Measurements from ENCODE around the gene ABR. TPM values are rescaled to one million over a fixed set of nuclear protein-coding genes. Genes with fewer than 3 reads are reported as not detected.
"Not testable (repeated sequence)": the region's sequence is repeated elsewhere in the genome, so short reads cannot be mapped to it uniquely, and the experiment has no call there.

The ABR gene
- total RNA-seq, 1 donor = 156 TPM

- TF ChIP-seq CTCF (IDR thresholded peaks at IDR 0.05; ENCODE audit: extremely low read depth, low read depth, low read length) = no peak
- H3K4me2 ChIP-seq (ENCODE audit: insufficient read depth, low read length) = no peak overlapping the region
- H3K79me2 ChIP-seq (ENCODE audit: insufficient read depth, low read length) = peaks cover 58% of the 10 kb centered on the region
Measured at GRCh38 chr17:973053-973452, 206.7 kb downstream of the ABR start.

GRCh38 chr17:971861-972260 lies 207.9 kb downstream of the ABR start:
- H3K4me1 ChIP-seq (ENCODE audit: insufficient read depth, low read length) = peaks cover 16% of the 10 kb centered on the region
- not testable (repeated sequence) for H3K4me3 ChIP-seq (ENCODE audit: insufficient read depth, low read length); H3K27ac ChIP-seq (ENCODE audit: low read depth, low read length); DNase-seq (ENCODE audit: insufficient read length, low spot score, missing footprints); H3K36me3 ChIP-seq (ENCODE audit: insufficient read depth, low read length); H3K9me3 ChIP-seq (ENCODE audit: low read depth, low read length); H2AFZ ChIP-seq (ENCODE audit: low read length); H3K27me3 ChIP-seq (ENCODE audit: insufficient read depth, low read length); H3K4me2 ChIP-seq (ENCODE audit: insufficient read depth, low read length)
- H3K79me2 ChIP-seq (ENCODE audit: insufficient read depth, low read length) = peaks cover 57% of the 10 kb centered on the region
- peaks cover 50% of the 10 kb centered on the region for H4K20me1 ChIP-seq (ENCODE audit: insufficient read depth, low read length)

More at GRCh38 chr17:973053-973452, 206.7 kb downstream of the ABR start:
- peaks cover 22% of the 10 kb centered on the region for H3K4me1 ChIP-seq (ENCODE audit: insufficient read depth, low read length)
- H3K36me3 ChIP-seq (ENCODE audit: insufficient read depth, low read length) = peaks cover 6% of the 10 kb centered on the region
- H3K9me3 ChIP-seq (ENCODE audit: low read depth, low read length) = no peaks in the 10 kb centered on the region
- DNase-seq (ENCODE audit: insufficient read length, low spot score, missing footprints) = no peak
- no peak overlapping the region for H3K4me3 ChIP-seq (ENCODE audit: insufficient read depth, low read length)
- no peak overlapping the region for H2AFZ ChIP-seq (ENCODE audit: low read length)
- H4K20me1 ChIP-seq (ENCODE audit: insufficient read depth, low read length) = peaks cover 53% of the 10 kb centered on the region
- no peak overlapping the region for H3K27ac ChIP-seq (ENCODE audit: low read depth, low read length)
- H3K27me3 ChIP-seq (ENCODE audit: insufficient read depth, low read length) = no peaks in the 10 kb centered on the region

GRCh38 chr17:970364-970763 lies 209.4 kb downstream of the ABR start:
- Histone ChIP-seq H3K4me2 (ENCODE audit: insufficient read depth, low read length) (peak overlapping the region; percentile 50), H3K79me2 (ENCODE audit: insufficient read depth, low read length) (peaks cover 62% of the 10 kb centered on the region), H2AFZ (ENCODE audit: low read length) (no peak overlapping the region), H3K27ac (ENCODE audit: low read depth, low read length) (no peak overlapping the region), H3K36me3 (ENCODE audit: insufficient read depth, low read length) (peaks cover 6% of the 10 kb centered on the region), H3K9me3 (ENCODE audit: low read depth, low read length) (no peaks in the 10 kb centered on the region), H4K20me1 (ENCODE audit: insufficient read depth, low read length) (peaks cover 46% of the 10 kb centered on the region), H3K4me1 (ENCODE audit: insufficient read depth, low read length) (peaks cover 5% of the 10 kb centered on the region), H3K27me3 (ENCODE audit: insufficient read depth, low read length) (no peaks in the 10 kb centered on the region), H3K4me3 (ENCODE audit: insufficient read depth, low read length) (no peak overlapping the region)
- TF ChIP-seq CTCF (IDR thresholded peaks at IDR 0.05; ENCODE audit: extremely low read depth, low read depth, low read length) = no peak
- no peak for DNase-seq (ENCODE audit: insufficient read length, low spot score, missing footprints)

- DNase-seq (ENCODE audit: insufficient read length, low spot score, missing footprints) = no peak
- no peaks in the 10 kb centered on the region for H3K27me3 ChIP-seq (ENCODE audit: insufficient read depth, low read length)
- H3K27ac ChIP-seq (ENCODE audit: low read depth, low read length) = no peak overlapping the region
- peak overlapping the region; percentile 50 for H3K4me2 ChIP-seq (ENCODE audit: insufficient read depth, low read length)
- H3K79me2 ChIP-seq (ENCODE audit: insufficient read depth, low read length) = peaks cover 62% of the 10 kb centered on the region
- no peaks in the 10 kb centered on the region for H3K4me1 ChIP-seq (ENCODE audit: insufficient read depth, low read length)
- H4K20me1 ChIP-seq (ENCODE audit: insufficient read depth, low read length) = peaks cover 46% of the 10 kb centered on the region
- H3K9me3 ChIP-seq (ENCODE audit: low read depth, low read length) = no peaks in the 10 kb centered on the region
- no peak overlapping the region for H2AFZ ChIP-seq (ENCODE audit: low read length)
- H3K4me3 ChIP-seq (ENCODE audit: insufficient read depth, low read length) = peak overlapping the region; percentile 20
- H3K36me3 ChIP-seq (ENCODE audit: insufficient read depth, low read length) = peaks cover 6% of the 10 kb centered on the region
- TF ChIP-seq CTCF (IDR thresholded peaks at IDR 0.05; ENCODE audit: extremely low read depth, low read depth, low read length) = no peak
Measured at GRCh38 chr17:969811-970355, 209.9 kb downstream of the ABR start.
